K562 (cell line): ENCODE measurements around the gene COX4I2. TPM values are rescaled to one million over a fixed set of nuclear protein-coding genes. Genes with fewer than 3 reads are reported as not detected.
A peak's percentile ranks its signal among the peaks of the same experiment; 100 is the strongest.

Source experiments
- KLF16 ChIP-seq: IDR thresholded peaks from 2 replicates; pipeline ENCODE4 v1.6.1; 2016; ENCODE audit warnings: antibody characterized with exemption
- NUFIP1 ChIP-seq: fragments of 450-650 bp; IDR thresholded peaks from 2 replicates; pipeline ENCODE4 v1.6.1; 2018; ENCODE audit not compliant: partially characterized antibody
- PATZ1 ChIP-seq: fragments of 250-450 bp; sonication (Bioruptor Pico); IDR thresholded peaks from 2 replicates; pipeline ENCODE4 v1.5.0; 2020; ENCODE audit warnings: mild to moderate bottlenecking, borderline replicate concordance
- PRPF4 ChIP-seq: fragments of 200-400 bp; formaldehyde crosslinking; IDR thresholded peaks from one replicate; pipeline ENCODE4 v1.6.1; 2017; ENCODE audit warnings: low read length, low read depth, mild to moderate bottlenecking; ENCODE audit not compliant: insufficient read depth, poor library complexity, severe bottlenecking
- RBM22 ChIP-seq: fragments of 200-400 bp; formaldehyde crosslinking; IDR thresholded peaks from 2 replicates; pipeline ENCODE4 v1.6.1; 2018; ENCODE audit warnings: low read length, low read depth; ENCODE audit not compliant: poor library complexity, severe bottlenecking
- SNAPC5 ChIP-seq: fragments of 250-450 bp; sonication (Bioruptor Pico); IDR thresholded peaks from 2 replicates; pipeline ENCODE4 v1.8.0; 2021; ENCODE audit warnings: moderate library complexity, mild to moderate bottlenecking, inconsistent platforms
- TEAD2 ChIP-seq: fragments of 450-650 bp; IDR thresholded peaks from 2 replicates; pipeline ENCODE4 v1.6.1; 2016; ENCODE audit warnings: missing genetic modification characterization, control low read depth, missing compliant biosample characterization
- TFAM ChIP-seq: fragments of 250-450 bp; sonication (Bioruptor Pico); conservative IDR thresholded peaks from 2 replicates; pipeline ENCODE4 v1.5.0; 2021; ENCODE audit warnings: mild to moderate bottlenecking, moderate library complexity
- THRAP3 ChIP-seq: fragments of 450-650 bp; IDR thresholded peaks from 2 replicates; pipeline ENCODE4 v1.6.1; 2016; ENCODE audit warnings: mild to moderate bottlenecking, inconsistent platforms, borderline replicate concordance
- ZMIZ1 ChIP-seq, 2 experiments: fragments of 150-350 bp in 1 of 2; IDR thresholded peaks; 2 replicates each; pipeline ENCODE4 v1.6.1; 2012 to 2016; ENCODE audit warnings: low read depth in 2 of 2, low read length in 2 of 2, mild to moderate bottlenecking in 1 of 2, moderate library complexity in 1 of 2
- ZNF311 ChIP-seq: fragments of 250-450 bp; sonication (Bioruptor Pico); IDR thresholded peaks from 2 replicates; pipeline ENCODE4 v1.4.0; 2020; ENCODE audit warnings: mild to moderate bottlenecking, moderate library complexity
- ZNF318 ChIP-seq, 2 experiments: fragments of 450-650 bp; IDR thresholded peaks; 2 replicates each; pipeline ENCODE4 v1.6.1; 2016; ENCODE audit warnings: mild to moderate bottlenecking in 2 of 2, borderline replicate concordance in 1 of 2, low read depth in 1 of 2, moderate library complexity in 1 of 2
- polyA plus RNA-seq, 8 experiments: library from polyadenylated mRNA; depleted of rRNA in 4 of 8; stranded (reverse) in 5 of 8; unstranded in 3 of 8; fragments of >200 nt; fragmentation: Nextera tagmentation in 2 of 8; fragmentation: Illumina TruSeq in 1 of 8; extraction: Ambion mirVana in 2 of 8; extraction: Trizol in 1 of 8; gene quantifications; 2 replicates each; pipeline versions ENCODE4 v1.2.1 to v1.2.3, GENCODE V29; 2011 to 2014; ENCODE audit warnings: inconsistent platforms in 1 of 8, missing spikeins in 1 of 8
- total RNA-seq, 7 experiments: library from RNA; depleted of rRNA in 6 of 7; stranded (reverse); fragments of >200 nt in 6 of 7; fragmentation: Illumina TruSeq in 2 of 7; extraction: Trizol in 2 of 7; gene quantifications; 2 replicates each; pipeline versions ENCODE4 v1.2.1 to v1.2.3, GENCODE V29; 2011 to 2021; ENCODE audit warnings: low replicate concordance in 1 of 7

Gene COX4I2
- total and polyA plus RNA-seq, 9 of the 15 experiments (the other 6 are each of a cell fraction or from before 2014, with no cell fraction given), result not detected

GRCh38 chr20:31606804-31607639 is 30.7 kb upstream of the COX4I2 start (continued):
- peak in 1 of 2 experiments; percentile 95; a peak in 2 of 4 replicates for TF ChIP-seq ZNF318 (IDR thresholded peaks at IDR 0.05; ENCODE audit: borderline replicate concordance in 1 of 2, low read depth in 1 of 2)
- TF ChIP-seq RBM22, result peak; percentile 84
- TF ChIP-seq THRAP3, result peak; percentile 80
- no peak for TF ChIP-seq NUFIP1
- peak in 1 of 2 experiments; percentile 81; a peak in 1 of 4 replicates for TF ChIP-seq ZMIZ1 (IDR thresholded peaks at IDR 0.05; ENCODE audit: low read depth in 2 of 2, low read length in 2 of 2)
- no peak for TF ChIP-seq TEAD2 (tag)
- no peak for TF ChIP-seq TFAM (CRISPR knock-in tag)
- no peak for TF ChIP-seq ZNF311 (CRISPR knock-in tag)
- TF ChIP-seq PATZ1 (CRISPR knock-in tag), result no peak
- TF ChIP-seq PRPF4, result no peak
- TF ChIP-seq KLF16, result peak; percentile 88
- no peak for TF ChIP-seq SNAPC5 (CRISPR knock-in tag)
